T-helper 1 cell (primary cell): ENCODE measurements around the gene GALP.
"Not testable (repeated sequence)": the region's sequence is repeated elsewhere in the genome, so short reads cannot be mapped to it uniquely, and the experiment has no call there.

Experiments used
- DNase-seq, 5 donors: peaks; one replicate each; pipeline ENCODE4 v3.0.0-alpha.2; 2012 to 2020

GALP gene

GRCh38 chr19:56193981-56194640 is 18.3 kb downstream of the GALP start:
- no peak for DNase-seq

GRCh38 chr19:56197646-56198045 is 21.8 kb downstream of the GALP start, which contains the start of gene ZSCAN5B:
Gene ZSCAN5B, minus strand, starts transcription at chr19:56197783. Its CDS starts 4,731 bp downstream, at chr19:56193052.
- not testable (repeated sequence) for DNase-seq

GRCh38 chr19:56199687-56200086 is 23.9 kb downstream of the GALP start:
- no peak for DNase-seq

GRCh38 chr19:56201973-56202372 is 26.2 kb downstream of the GALP start, which contains the start of gene ZSCAN5C:
Gene ZSCAN5C, plus strand, starts transcription at chr19:56202273. Its CDS starts 3,641 bp downstream, at chr19:56205914.
- no peak for DNase-seq

GRCh38 chr19:56207581-56207980 is 31.8 kb downstream of the GALP start:
- not testable (repeated sequence) for DNase-seq

- DNase-seq, result no peak
Observed at GRCh38 chr19:56209091-56209490, 33.3 kb downstream of the GALP start.

- DNase-seq, result not testable (repeated sequence)
Observed at GRCh38 chr19:56210036-56210435, 34.2 kb downstream of the GALP start.

- no peak for DNase-seq
Observed at GRCh38 chr19:56211718-56212117, 35.9 kb downstream of the GALP start.

GRCh38 chr19:56217039-56217949 is 41.5 kb downstream of the GALP start:
- peak in 1 of 5 donors; percentile 4 for DNase-seq

GRCh38 chr19:56218961-56219360 is 43.2 kb downstream of the GALP start:
- DNase-seq, result no peak

- DNase-seq, result not testable (repeated sequence)
Observed at GRCh38 chr19:56221442-56221841, 45.6 kb downstream of the GALP start.

- DNase-seq, result no peak
Observed at GRCh38 chr19:56221851-56222250, 46.0 kb downstream of the GALP start.

- no peak for DNase-seq
Observed at GRCh38 chr19:56222901-56223300, 47.1 kb downstream of the GALP start.

GRCh38 chr19:56223481-56223880 is 47.7 kb downstream of the GALP start:
- DNase-seq, result no peak
